ENCODE measurements around the gene JAKMIP1.

GRCh38 chr4:6122496-6122895 is 77.9 kb downstream of the JAKMIP1 start:
- TF ChIP-seq, protein P1, sequence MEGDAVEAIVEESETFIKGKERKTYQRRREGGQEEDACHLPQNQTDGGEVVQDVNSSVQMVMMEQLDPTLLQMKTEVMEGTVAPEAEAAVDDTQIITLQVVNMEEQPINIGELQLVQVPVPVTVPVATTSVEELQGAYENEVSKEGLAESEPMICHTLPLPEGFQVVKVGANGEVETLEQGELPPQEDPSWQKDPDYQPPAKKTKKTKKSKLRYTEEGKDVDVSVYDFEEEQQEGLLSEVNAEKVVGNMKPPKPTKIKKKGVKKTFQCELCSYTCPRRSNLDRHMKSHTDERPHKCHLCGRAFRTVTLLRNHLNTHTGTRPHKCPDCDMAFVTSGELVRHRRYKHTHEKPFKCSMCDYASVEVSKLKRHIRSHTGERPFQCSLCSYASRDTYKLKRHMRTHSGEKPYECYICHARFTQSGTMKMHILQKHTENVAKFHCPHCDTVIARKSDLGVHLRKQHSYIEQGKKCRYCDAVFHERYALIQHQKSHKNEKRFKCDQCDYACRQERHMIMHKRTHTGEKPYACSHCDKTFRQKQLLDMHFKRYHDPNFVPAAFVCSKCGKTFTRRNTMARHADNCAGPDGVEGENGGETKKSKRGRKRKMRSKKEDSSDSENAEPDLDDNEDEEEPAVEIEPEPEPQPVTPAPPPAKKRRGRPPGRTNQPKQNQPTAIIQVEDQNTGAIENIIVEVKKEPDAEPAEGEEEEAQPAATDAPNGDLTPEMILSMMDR (IDR thresholded peaks at IDR 0.05; ENCODE audit: low read length): no peak
- TF ChIP-seq EZH2phosphoT487 (IDR thresholded peaks at IDR 0.05; ENCODE audit: low read length): no peak

Measured in MM.1S (cell line).